ENCODE results near the gene APBA1.

The APBA1 gene

GRCh38 chr9:69433968-69434367, 238.2 kb downstream of the APBA1 start:
- no peak overlapping the region for H3K4me2 ChIP-seq (ENCODE audit: low read depth, low read length, poor library complexity, severe bottlenecking)
- no peak overlapping the region for H3K9ac ChIP-seq (ENCODE audit: low read length)
- no peaks in the 10 kb centered on the region for H3K36me3 ChIP-seq (ENCODE audit: low read length)
- H4K20me1 ChIP-seq (ENCODE audit: low read depth, low read length) = no peaks in the 10 kb centered on the region
- H3K9me3 ChIP-seq (ENCODE audit: insufficient read depth, low read length) = no peaks in the 10 kb centered on the region
- H3K9me2 ChIP-seq (replicated peaks; ENCODE audit: insufficient read depth, low read length) = no peaks in the 10 kb centered on the region
- no peak for TF ChIP-seq EZH2phosphoT487 (conservative IDR thresholded peaks at IDR 0.05; ENCODE audit: low read length)
- TF ChIP-seq, protein P1, sequence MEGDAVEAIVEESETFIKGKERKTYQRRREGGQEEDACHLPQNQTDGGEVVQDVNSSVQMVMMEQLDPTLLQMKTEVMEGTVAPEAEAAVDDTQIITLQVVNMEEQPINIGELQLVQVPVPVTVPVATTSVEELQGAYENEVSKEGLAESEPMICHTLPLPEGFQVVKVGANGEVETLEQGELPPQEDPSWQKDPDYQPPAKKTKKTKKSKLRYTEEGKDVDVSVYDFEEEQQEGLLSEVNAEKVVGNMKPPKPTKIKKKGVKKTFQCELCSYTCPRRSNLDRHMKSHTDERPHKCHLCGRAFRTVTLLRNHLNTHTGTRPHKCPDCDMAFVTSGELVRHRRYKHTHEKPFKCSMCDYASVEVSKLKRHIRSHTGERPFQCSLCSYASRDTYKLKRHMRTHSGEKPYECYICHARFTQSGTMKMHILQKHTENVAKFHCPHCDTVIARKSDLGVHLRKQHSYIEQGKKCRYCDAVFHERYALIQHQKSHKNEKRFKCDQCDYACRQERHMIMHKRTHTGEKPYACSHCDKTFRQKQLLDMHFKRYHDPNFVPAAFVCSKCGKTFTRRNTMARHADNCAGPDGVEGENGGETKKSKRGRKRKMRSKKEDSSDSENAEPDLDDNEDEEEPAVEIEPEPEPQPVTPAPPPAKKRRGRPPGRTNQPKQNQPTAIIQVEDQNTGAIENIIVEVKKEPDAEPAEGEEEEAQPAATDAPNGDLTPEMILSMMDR (IDR thresholded peaks at IDR 0.05; ENCODE audit: insufficient read depth, low read length, poor library complexity, severe bottlenecking) = no peak
- H3F3A ChIP-seq (ENCODE audit: insufficient read depth) = no peaks in the 10 kb centered on the region
- H3K27me3 ChIP-seq (ENCODE audit: low read length) = no peaks in the 10 kb centered on the region
- H3K79me2 ChIP-seq (ENCODE audit: insufficient read depth, low read length) = no peaks in the 10 kb centered on the region
- H3K27ac ChIP-seq (ENCODE audit: low read depth, low read length) = no peak overlapping the region
- no peak overlapping the region for H3K4me3 ChIP-seq (ENCODE audit: insufficient read depth, low read length, poor library complexity, severe bottlenecking)
- no peak overlapping the region for H2AFZ ChIP-seq (ENCODE audit: low read depth, low read length, severe bottlenecking)

DNA sequence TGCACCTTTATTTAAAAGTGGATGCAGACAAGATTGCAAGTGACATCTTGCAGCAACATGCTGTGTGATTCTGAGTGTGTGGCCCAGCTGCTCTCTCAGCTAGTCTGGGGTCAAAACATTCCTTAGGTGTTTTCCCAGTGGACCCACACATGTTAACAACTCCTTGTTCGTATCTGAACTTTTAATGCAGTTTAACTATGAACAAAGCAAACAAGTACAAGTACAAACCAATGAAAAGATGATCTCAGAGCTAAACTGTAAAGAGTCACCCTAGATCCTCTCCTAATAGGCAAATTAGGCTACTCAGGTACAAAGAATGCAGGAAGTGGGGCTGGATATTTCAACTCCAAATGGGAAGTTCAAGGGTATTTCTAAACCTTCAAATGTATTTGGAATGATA, 238.8 kb downstream of the APBA1 start:
- H3K9me3 ChIP-seq (ENCODE audit: insufficient read depth, low read length) = no peaks in the 10 kb centered on the region
- H3K4me3 ChIP-seq (ENCODE audit: insufficient read depth, low read length, poor library complexity, severe bottlenecking) = no peak overlapping the region
- H3K79me2 ChIP-seq (ENCODE audit: insufficient read depth, low read length) = no peaks in the 10 kb centered on the region
- no peaks in the 10 kb centered on the region for H4K20me1 ChIP-seq (ENCODE audit: low read depth, low read length)
- H3F3A ChIP-seq (ENCODE audit: insufficient read depth) = no peaks in the 10 kb centered on the region
- H3K27ac ChIP-seq (ENCODE audit: low read depth, low read length) = no peak overlapping the region
- H3K27me3 ChIP-seq (ENCODE audit: low read length) = no peaks in the 10 kb centered on the region
- H3K36me3 ChIP-seq (ENCODE audit: low read length) = no peaks in the 10 kb centered on the region
- H3K9ac ChIP-seq (ENCODE audit: low read length) = no peak overlapping the region
- H3K4me2 ChIP-seq (ENCODE audit: low read depth, low read length, poor library complexity, severe bottlenecking) = no peak overlapping the region
- no peak for TF ChIP-seq EZH2phosphoT487 (conservative IDR thresholded peaks at IDR 0.05; ENCODE audit: low read length)
- TF ChIP-seq, protein P1 (IDR thresholded peaks at IDR 0.05; ENCODE audit: insufficient read depth, low read length, poor library complexity, severe bottlenecking) = no peak
- H2AFZ ChIP-seq (ENCODE audit: low read depth, low read length, severe bottlenecking) = no peak overlapping the region
- H3K9me2 ChIP-seq (replicated peaks; ENCODE audit: insufficient read depth, low read length) = no peaks in the 10 kb centered on the region

- Histone ChIP-seq H3K27me3 (ENCODE audit: low read length) (no peaks in the 10 kb centered on the region), H3K9ac (ENCODE audit: low read length) (no peak overlapping the region), H3K79me2 (ENCODE audit: insufficient read depth, low read length) (no peaks in the 10 kb centered on the region), H3K36me3 (ENCODE audit: low read length) (no peaks in the 10 kb centered on the region), H2AFZ (ENCODE audit: low read depth, low read length, severe bottlenecking) (no peak overlapping the region), H3F3A (ENCODE audit: insufficient read depth) (no peaks in the 10 kb centered on the region), H3K9me2 (replicated peaks; ENCODE audit: insufficient read depth, low read length) (no peaks in the 10 kb centered on the region), H4K20me1 (ENCODE audit: low read depth, low read length) (no peaks in the 10 kb centered on the region), H3K9me3 (ENCODE audit: insufficient read depth, low read length) (no peaks in the 10 kb centered on the region), H3K4me3 (ENCODE audit: insufficient read depth, low read length, poor library complexity, severe bottlenecking) (no peak overlapping the region), H3K4me2 (ENCODE audit: low read depth, low read length, poor library complexity, severe bottlenecking) (no peak overlapping the region), H3K27ac (ENCODE audit: low read depth, low read length) (no peak overlapping the region)
- TF ChIP-seq, protein P1 (IDR thresholded peaks at IDR 0.05; ENCODE audit: insufficient read depth, low read length, poor library complexity, severe bottlenecking) = no peak
- no peak for TF ChIP-seq EZH2phosphoT487 (conservative IDR thresholded peaks at IDR 0.05; ENCODE audit: low read length)
These were observed 239.5 kb downstream of the APBA1 start for GRCh38 chr9:69432623-69433022.

All from SU-DHL-6 (cell line).